ENCODE measurements around the gene IL11.

Gene IL11

GRCh38 chr19:55321466-55322137 is 48.7 kb downstream of the IL11 start:
- DNase-seq, result no peak

DNA sequence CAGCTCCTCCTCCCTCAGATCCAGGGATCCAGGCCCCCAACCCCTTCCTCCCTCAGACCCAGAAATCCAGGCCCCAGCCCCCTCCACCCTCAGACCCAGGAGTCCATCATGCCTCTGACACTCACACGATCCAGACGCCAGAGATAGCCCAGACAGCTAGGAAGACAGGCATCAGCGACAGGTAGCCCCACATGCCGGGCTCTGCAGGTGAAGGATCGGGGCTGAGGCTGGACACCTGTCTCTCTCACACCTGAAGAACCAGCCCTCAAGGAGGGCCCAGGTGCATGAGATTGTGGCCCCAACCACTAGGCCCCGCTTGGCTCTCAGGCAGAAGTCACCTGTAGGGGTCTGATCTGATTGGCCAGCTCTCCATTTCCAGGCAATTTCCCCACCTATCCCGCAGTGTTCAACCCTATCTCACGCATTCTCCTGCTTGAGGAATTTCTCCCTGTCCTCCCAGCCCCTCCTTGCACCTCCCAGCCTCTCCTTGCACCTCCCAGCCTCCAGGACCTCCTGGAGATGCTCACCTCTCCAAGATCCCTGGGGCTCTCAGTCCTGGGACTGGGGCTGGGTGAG is 49.3 kb downstream of the IL11 start:
- no peak for DNase-seq

DNA sequence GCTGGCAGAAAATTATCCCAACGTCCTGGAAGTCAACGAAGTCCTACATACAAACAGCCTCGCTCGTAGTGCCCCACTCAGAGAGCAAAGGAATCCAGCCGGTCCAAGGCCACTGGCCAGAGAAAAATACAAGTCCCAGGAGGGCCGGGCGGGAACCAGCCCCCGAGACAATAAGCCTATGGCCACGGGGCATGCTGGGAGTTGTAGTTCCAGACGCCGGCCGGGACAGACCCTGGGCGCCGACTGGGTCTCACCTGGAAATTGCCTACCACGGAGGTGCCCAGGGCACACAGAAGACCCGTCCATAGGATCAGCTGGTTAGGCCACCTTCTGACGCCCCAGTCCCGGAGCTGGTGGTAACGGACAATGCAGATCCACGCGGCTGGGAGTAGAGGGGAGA is 50.5 kb downstream of the IL11 start:
- no peak for DNase-seq

DNA sequence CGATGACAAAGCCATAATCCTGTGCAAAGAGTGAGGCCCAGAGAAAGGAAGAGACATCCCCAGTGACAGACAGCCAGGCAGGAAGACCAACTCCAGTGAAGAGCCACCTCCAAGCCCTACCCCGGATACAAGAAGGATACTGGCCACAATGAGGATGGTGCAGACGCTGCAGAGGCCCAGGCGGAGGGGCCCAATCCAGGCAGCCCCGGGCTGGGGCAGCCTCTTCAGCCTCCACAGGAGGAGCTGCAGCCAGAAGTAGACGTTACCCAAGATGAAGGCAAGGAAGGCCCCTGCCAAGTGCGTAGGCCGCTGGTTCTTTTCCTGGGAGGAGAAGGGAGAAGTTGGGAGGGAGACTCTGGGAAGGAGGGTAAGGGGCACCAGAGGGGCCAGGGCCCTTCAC is 53.6 kb downstream of the IL11 start:
- no peak for DNase-seq

DNA sequence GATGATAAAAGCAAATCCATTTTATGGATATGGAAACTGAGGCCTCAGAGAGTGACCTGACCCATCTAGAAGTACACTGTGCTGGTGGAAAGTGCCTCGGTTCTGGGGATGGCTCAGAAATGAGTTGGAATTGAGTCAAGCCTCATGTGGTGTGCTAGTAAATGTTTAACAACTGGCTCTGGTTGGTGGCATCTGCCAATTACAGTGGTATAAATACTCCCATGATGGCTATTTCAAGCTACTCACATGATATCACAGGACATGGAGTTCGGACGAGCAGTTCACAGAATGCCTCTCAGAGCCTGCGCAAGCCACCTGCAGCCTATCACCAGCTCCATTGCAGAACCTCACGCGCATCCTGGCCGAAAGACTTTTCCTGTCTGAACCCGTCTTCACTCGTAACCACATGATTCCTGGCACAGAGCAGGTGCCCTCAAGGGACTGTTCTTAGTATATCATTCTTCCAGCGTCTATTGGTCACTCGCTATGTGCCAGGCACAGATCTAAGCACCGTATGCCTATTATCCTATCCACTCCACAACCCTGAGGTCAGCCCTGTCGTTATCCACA is 54.2 kb downstream of the IL11 start:
- no peak for DNase-seq

- no peak for DNase-seq
Observed at GRCh38 chr19:55314396-55314795, 55.9 kb downstream of the IL11 start.

Measured in activated CD4-positive, alpha-beta T cell treated with anti-CD3 and anti-CD28 coated beads, Interleukin-10, Interleukin-2, amounts not matched to agents 100 ng/mL and 50 ng/mL, durations not matched to agents 16 hours and 8 hours (primary cell).